Heart left ventricle (tissue), 13 donors: ENCODE measurements around the gene GSTM3.

Source experiments
- CTCF ChIP-seq, 12 donors: fragments of 200-600 bp; sonication (generic) in 4 of 12; IDR thresholded peaks; one replicate each; pipeline versions ENCODE4 v1.5.0 to v1.8.0; 2018 to 2022; ENCODE audit warnings: antibody characterized with exemption in 12 of 12, mild to moderate bottlenecking in 5 of 12
- POLR2A ChIP-seq, 2 donors: fragments of 450-650 bp; IDR thresholded peaks; one replicate each; pipeline ENCODE4 v1.6.1; 2017; ENCODE audit warnings: antibody characterized with exemption in 2 of 2, mild to moderate bottlenecking in 2 of 2, moderate library complexity in 2 of 2
- donor health status: ischemic (EF 13 %, LVEDD 7.1; RV severe dilation, severe dysfunction).
- donor health status: DM: no; HTN: yes; CAD: no.
- donor health status: DM: no; HTN: no; CAD: no.
- donor health status: ischemic (EF 25% LVEDD 6.9; RV normal size, moderate dysfunction).
- donor health status: ischemic (EF 25% LVEDD 5.7; RV mildly dilated, moderate dysfunction).
- donor health status: ischemic (EF 35%, LVEDD 5.7; RV mildly dilated, moderate dysfunction).
- donor health status: nonischemic (EF 11% LVEDD 7.7; RV severe dilation, severe dysfunction).
- donor health status: DM: yes; HTN: yes; CAD: no.
- donor health status: PGD.
- donor health status: ischemic (EF 29% LVEDD 5.4; RV normal size, mild dysfunction).
- donor health status: nonischemic (EF 23%, LVEDD 6.1; RV moderate dilation, normal function).

GRCh38 chr1:109773203-109773899 is 32.5 kb upstream of the GSTM3 start:
- TF ChIP-seq POLR2A (IDR thresholded peaks at IDR 0.05) (no peak), CTCF (IDR thresholded peaks at IDR 0.05) (peak; percentile 78 to 90 (median 86))
